Measurements from ENCODE around the gene TUT4.

DNA sequence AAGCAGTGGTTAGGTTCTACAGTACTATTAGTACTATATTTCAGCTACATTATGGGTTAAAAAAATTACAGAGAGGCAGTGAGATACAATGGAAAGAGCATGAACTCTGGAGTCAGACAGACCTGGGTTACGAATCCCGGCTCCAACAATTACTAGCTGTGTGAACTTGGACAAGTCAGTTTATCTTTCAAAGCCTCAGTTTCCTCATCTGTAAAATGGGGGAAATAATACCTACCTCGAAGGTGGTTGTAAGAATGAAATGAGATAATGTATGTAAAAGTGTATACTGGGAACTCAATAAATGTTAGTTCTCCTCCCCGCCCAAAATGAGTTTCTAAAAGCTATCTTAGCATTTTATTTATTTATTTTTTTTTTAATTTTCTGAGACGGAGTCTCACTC lies 89.0 kb downstream of the TUT4 start:
- TF ChIP-seq RAD21 (conservative IDR thresholded peaks at IDR 0.05) (no peak), SMC3 (conservative IDR thresholded peaks at IDR 0.05; ENCODE audit: poor library complexity) (no peak), EP300 (conservative IDR thresholded peaks at IDR 0.05; ENCODE audit: poor library complexity, severe bottlenecking) (no peak), TAF1 (IDR thresholded peaks at IDR 0.05; ENCODE audit: low read depth) (no peak)
- TF ChIP-seq, protein P1, sequence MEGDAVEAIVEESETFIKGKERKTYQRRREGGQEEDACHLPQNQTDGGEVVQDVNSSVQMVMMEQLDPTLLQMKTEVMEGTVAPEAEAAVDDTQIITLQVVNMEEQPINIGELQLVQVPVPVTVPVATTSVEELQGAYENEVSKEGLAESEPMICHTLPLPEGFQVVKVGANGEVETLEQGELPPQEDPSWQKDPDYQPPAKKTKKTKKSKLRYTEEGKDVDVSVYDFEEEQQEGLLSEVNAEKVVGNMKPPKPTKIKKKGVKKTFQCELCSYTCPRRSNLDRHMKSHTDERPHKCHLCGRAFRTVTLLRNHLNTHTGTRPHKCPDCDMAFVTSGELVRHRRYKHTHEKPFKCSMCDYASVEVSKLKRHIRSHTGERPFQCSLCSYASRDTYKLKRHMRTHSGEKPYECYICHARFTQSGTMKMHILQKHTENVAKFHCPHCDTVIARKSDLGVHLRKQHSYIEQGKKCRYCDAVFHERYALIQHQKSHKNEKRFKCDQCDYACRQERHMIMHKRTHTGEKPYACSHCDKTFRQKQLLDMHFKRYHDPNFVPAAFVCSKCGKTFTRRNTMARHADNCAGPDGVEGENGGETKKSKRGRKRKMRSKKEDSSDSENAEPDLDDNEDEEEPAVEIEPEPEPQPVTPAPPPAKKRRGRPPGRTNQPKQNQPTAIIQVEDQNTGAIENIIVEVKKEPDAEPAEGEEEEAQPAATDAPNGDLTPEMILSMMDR (IDR thresholded peaks at IDR 0.05; ENCODE audit: poor library complexity, severe bottlenecking), result no peak
- TF ChIP-seq, protein P2, sequence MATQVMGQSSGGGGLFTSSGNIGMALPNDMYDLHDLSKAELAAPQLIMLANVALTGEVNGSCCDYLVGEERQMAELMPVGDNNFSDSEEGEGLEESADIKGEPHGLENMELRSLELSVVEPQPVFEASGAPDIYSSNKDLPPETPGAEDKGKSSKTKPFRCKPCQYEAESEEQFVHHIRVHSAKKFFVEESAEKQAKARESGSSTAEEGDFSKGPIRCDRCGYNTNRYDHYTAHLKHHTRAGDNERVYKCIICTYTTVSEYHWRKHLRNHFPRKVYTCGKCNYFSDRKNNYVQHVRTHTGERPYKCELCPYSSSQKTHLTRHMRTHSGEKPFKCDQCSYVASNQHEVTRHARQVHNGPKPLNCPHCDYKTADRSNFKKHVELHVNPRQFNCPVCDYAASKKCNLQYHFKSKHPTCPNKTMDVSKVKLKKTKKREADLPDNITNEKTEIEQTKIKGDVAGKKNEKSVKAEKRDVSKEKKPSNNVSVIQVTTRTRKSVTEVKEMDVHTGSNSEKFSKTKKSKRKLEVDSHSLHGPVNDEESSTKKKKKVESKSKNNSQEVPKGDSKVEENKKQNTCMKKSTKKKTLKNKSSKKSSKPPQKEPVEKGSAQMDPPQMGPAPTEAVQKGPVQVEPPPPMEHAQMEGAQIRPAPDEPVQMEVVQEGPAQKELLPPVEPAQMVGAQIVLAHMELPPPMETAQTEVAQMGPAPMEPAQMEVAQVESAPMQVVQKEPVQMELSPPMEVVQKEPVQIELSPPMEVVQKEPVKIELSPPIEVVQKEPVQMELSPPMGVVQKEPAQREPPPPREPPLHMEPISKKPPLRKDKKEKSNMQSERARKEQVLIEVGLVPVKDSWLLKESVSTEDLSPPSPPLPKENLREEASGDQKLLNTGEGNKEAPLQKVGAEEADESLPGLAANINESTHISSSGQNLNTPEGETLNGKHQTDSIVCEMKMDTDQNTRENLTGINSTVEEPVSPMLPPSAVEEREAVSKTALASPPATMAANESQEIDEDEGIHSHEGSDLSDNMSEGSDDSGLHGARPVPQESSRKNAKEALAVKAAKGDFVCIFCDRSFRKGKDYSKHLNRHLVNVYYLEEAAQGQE (IDR thresholded peaks at IDR 0.05; ENCODE audit: borderline replicate concordance), result no peak
